Measurements from ENCODE around the gene PFN3. TPM values are rescaled to one million over a fixed set of nuclear protein-coding genes. Genes with fewer than 3 reads are reported as not detected.

The PFN3 gene
- total and polyA plus RNA-seq, 2 experiments from 2014 or later, result 1.9 to 2.0 TPM

DNA sequence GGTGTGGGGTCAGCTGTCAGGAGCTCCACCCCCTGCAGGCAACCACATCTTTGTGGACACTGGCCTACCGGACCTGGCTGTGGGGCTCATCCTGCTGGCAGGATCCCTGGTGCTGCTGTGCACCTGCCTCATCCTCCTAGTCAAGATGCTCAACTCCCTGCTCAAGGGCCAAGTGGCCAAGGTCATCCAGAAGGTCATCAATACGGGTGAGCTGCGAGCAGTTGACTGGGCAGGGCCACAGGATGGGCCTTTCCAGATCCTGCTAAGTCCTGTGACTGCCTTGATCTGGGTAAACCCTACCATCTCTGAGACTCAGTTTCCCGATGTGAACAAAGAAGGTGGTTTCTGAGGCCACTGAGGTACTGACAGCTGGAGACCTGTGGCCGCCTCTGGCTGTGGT lies 6.5 kb downstream of the PFN3 start:
- peaks cover 29% of the 10 kb centered on the region for H3K4me1 Mint-ChIP-seq
- no peaks in the 10 kb centered on the region for H3K9me2 ChIP-seq (ENCODE audit: insufficient read depth)

More for the DNA sequence above, 6.5 kb downstream of the PFN3 start:
- no peaks in the 10 kb centered on the region for H3K36me3 ChIP-seq (ENCODE audit: insufficient read depth)
- H3K4me3 Mint-ChIP-seq, result no peak overlapping the region
- H2AFZ ChIP-seq, result no peak overlapping the region
- TF ChIP-seq NANOG (IDR thresholded peaks at IDR 0.05; ENCODE audit: borderline replicate concordance), result no peak
- TF ChIP-seq, protein P1, sequence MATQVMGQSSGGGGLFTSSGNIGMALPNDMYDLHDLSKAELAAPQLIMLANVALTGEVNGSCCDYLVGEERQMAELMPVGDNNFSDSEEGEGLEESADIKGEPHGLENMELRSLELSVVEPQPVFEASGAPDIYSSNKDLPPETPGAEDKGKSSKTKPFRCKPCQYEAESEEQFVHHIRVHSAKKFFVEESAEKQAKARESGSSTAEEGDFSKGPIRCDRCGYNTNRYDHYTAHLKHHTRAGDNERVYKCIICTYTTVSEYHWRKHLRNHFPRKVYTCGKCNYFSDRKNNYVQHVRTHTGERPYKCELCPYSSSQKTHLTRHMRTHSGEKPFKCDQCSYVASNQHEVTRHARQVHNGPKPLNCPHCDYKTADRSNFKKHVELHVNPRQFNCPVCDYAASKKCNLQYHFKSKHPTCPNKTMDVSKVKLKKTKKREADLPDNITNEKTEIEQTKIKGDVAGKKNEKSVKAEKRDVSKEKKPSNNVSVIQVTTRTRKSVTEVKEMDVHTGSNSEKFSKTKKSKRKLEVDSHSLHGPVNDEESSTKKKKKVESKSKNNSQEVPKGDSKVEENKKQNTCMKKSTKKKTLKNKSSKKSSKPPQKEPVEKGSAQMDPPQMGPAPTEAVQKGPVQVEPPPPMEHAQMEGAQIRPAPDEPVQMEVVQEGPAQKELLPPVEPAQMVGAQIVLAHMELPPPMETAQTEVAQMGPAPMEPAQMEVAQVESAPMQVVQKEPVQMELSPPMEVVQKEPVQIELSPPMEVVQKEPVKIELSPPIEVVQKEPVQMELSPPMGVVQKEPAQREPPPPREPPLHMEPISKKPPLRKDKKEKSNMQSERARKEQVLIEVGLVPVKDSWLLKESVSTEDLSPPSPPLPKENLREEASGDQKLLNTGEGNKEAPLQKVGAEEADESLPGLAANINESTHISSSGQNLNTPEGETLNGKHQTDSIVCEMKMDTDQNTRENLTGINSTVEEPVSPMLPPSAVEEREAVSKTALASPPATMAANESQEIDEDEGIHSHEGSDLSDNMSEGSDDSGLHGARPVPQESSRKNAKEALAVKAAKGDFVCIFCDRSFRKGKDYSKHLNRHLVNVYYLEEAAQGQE (IDR thresholded peaks at IDR 0.05; ENCODE audit: unreplicated experiment), result no peak
- TF ChIP-seq, protein P2, sequence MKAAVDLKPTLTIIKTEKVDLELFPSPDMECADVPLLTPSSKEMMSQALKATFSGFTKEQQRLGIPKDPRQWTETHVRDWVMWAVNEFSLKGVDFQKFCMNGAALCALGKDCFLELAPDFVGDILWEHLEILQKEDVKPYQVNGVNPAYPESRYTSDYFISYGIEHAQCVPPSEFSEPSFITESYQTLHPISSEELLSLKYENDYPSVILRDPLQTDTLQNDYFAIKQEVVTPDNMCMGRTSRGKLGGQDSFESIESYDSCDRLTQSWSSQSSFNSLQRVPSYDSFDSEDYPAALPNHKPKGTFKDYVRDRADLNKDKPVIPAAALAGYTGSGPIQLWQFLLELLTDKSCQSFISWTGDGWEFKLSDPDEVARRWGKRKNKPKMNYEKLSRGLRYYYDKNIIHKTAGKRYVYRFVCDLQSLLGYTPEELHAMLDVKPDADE (IDR thresholded peaks at IDR 0.05), result no peak
- no peak for TF ChIP-seq EZH2phosphoT487 (IDR thresholded peaks at IDR 0.05; ENCODE audit: unreplicated experiment)
- no peak for TF ChIP-seq JUNB (IDR thresholded peaks at IDR 0.05; ENCODE audit: unreplicated experiment)
- TF ChIP-seq, protein P3, sequence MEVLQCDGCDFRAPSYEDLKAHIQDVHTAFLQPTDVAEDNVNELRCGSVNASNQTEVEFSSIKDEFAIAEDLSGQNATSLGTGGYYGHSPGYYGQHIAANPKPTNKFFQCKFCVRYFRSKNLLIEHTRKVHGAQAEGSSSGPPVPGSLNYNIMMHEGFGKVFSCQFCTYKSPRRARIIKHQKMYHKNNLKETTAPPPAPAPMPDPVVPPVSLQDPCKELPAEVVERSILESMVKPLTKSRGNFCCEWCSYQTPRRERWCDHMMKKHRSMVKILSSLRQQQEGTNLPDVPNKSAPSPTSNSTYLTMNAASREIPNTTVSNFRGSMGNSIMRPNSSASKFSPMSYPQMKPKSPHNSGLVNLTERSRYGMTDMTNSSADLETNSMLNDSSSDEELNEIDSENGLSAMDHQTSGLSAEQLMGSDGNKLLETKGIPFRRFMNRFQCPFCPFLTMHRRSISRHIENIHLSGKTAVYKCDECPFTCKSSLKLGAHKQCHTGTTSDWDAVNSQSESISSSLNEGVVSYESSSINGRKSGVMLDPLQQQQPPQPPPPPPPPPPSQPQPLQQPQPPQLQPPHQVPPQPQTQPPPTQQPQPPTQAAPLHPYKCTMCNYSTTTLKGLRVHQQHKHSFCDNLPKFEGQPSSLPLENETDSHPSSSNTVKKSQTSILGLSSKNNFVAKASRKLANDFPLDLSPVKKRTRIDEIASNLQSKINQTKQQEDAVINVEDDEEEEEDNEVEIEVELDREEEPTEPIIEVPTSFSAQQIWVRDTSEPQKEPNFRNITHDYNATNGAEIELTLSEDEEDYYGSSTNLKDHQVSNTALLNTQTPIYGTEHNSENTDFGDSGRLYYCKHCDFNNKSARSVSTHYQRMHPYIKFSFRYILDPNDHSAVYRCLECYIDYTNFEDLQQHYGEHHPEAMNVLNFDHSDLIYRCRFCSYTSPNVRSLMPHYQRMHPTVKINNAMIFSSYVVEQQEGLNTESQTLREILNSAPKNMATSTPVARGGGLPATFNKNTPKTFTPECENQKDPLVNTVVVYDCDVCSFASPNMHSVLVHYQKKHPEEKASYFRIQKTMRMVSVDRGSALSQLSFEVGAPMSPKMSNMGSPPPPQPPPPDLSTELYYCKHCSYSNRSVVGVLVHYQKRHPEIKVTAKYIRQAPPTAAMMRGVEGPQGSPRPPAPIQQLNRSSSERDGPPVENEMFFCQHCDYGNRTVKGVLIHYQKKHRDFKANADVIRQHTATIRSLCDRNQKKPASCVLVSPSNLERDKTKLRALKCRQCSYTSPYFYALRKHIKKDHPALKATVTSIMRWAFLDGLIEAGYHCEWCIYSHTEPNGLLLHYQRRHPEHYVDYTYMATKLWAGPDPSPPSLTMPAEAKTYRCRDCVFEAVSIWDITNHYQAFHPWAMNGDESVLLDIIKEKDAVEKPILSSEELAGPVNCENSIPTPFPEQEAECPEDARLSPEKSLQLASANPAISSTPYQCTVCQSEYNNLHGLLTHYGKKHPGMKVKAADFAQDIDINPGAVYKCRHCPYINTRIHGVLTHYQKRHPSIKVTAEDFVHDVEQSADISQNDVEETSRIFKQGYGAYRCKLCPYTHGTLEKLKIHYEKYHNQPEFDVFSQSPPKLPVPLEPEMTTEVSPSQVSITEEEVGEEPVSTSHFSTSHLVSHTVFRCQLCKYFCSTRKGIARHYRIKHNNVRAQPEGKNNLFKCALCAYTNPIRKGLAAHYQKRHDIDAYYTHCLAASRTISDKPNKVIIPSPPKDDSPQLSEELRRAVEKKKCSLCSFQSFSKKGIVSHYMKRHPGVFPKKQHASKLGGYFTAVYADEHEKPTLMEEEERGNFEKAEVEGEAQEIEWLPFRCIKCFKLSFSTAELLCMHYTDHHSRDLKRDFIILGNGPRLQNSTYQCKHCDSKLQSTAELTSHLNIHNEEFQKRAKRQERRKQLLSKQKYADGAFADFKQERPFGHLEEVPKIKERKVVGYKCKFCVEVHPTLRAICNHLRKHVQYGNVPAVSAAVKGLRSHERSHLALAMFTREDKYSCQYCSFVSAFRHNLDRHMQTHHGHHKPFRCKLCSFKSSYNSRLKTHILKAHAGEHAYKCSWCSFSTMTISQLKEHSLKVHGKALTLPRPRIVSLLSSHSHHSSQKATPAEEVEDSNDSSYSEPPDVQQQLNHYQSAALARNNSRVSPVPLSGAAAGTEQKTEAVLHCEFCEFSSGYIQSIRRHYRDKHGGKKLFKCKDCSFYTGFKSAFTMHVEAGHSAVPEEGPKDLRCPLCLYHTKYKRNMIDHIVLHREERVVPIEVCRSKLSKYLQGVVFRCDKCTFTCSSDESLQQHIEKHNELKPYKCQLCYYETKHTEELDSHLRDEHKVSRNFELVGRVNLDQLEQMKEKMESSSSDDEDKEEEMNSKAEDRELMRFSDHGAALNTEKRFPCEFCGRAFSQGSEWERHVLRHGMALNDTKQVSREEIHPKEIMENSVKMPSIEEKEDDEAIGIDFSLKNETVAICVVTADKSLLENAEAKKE (CRISPR knock-in tag; IDR thresholded peaks at IDR 0.05), result no peak
- no peak for TF ChIP-seq POLR2AphosphoS5 (IDR thresholded peaks at IDR 0.05; ENCODE audit: low read depth)
- no peak for TF ChIP-seq ZNF114 (CRISPR knock-in tag; IDR thresholded peaks at IDR 0.05)
- TF ChIP-seq ZNF331 (CRISPR knock-in tag; IDR thresholded peaks at IDR 0.05; ENCODE audit: low read depth), result no peak
- no peak for TF ChIP-seq STAT1 (IDR thresholded peaks at IDR 0.05; ENCODE audit: unreplicated experiment)
- no peaks in the 10 kb centered on the region for H3K79me2 ChIP-seq (replicated peaks; ENCODE audit: insufficient read depth)
- no peaks in the 10 kb centered on the region for H3K9me3 Mint-ChIP-seq
- no peak overlapping the region for H3K4me3 ChIP-seq
- 0 out of 2 replicates have a peak, but pooled peaks cover 5% of the 10 kb centered on the region for H3K4me1 ChIP-seq (ENCODE audit: insufficient read depth)
- no peak for DNase-seq (ENCODE audit: low spot score)
- no peak for ATAC-seq
- no peak overlapping the region for H3K27ac Mint-ChIP-seq
- no peak overlapping the region for H3K4me2 ChIP-seq
- H3F3A ChIP-seq (replicated peaks; ENCODE audit: low read depth), result 0 out of 2 replicates have a peak, but pooled peaks cover 8% of the 10 kb centered on the region
- H3K27me3 ChIP-seq (ENCODE audit: insufficient read depth), result peaks cover 13% of the 10 kb centered on the region; the same call in 1 of the 2 replicates
- peaks cover 30% of the 10 kb centered on the region for H3K27me3 Mint-ChIP-seq (ENCODE audit: insufficient read depth, low read depth, poor library complexity)
- no peak overlapping the region for H3K27ac ChIP-seq (ENCODE audit: low read depth)
- H3K36me3 Mint-ChIP-seq (ENCODE audit: low read depth), result no peaks in the 10 kb centered on the region
- no peaks in the 10 kb centered on the region for H4K20me1 ChIP-seq (replicated peaks; ENCODE audit: insufficient read depth)

All from GM23338 (cell line).